OCI-LY3 (cell line): ENCODE data around the gene GSTM3.
"Not testable (repeated sequence)": the region's sequence is repeated elsewhere in the genome, so short reads cannot be mapped to it uniquely, and the experiment has no call there.

Experiments
- CTCF ChIP-seq: fragments of 200-600, 300-600 bp; sonication (generic); IDR thresholded peaks from 2 replicates; pipeline ENCODE4 v1.5.1; 2014; ENCODE audit warnings: antibody characterized with exemption, low read length, low read depth
- EZH2phosphoT487 ChIP-seq: fragments of 200-600 bp; shearing (Covaris generic); IDR thresholded peaks from 2 replicates; pipeline ENCODE4 v1.6.1; 2018; ENCODE audit warnings: antibody characterized with exemption, mixed run types, low read depth

DNA sequence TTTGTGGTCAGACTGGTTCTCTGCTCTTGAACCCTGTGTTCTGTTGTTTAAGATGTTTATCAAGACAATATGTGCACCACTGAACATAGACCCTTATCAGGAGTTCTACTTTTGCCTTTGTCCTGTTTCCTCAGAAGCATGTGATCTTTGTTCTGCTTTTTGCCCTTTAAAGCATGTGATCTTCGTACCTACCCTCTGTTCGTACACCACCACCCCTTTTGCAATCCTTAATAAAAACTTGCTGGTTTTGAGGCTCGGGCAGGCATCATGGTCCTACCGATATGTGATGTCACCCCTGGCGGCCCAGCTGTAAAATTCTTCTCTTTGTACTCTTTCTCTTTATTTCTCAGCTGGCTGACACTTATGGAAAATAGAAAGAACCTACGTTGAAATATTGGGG lies 56.1 kb downstream of the GSTM3 start:
- TF ChIP-seq CTCF, EZH2phosphoT487: not testable (repeated sequence)
